Ammon's horn (tissue), 1 donor: ENCODE data around the gene DLL1.

Source experiments
- DNase-seq: peaks from one replicate; pipeline ENCODE4 v3.0.0-alpha.2; 2016; ENCODE audit warnings: low spot score

The DLL1 gene

GRCh38 chr6:170250455-170250854, 40.4 kb downstream of the DLL1 start:
- DNase-seq, result no peak

DNA sequence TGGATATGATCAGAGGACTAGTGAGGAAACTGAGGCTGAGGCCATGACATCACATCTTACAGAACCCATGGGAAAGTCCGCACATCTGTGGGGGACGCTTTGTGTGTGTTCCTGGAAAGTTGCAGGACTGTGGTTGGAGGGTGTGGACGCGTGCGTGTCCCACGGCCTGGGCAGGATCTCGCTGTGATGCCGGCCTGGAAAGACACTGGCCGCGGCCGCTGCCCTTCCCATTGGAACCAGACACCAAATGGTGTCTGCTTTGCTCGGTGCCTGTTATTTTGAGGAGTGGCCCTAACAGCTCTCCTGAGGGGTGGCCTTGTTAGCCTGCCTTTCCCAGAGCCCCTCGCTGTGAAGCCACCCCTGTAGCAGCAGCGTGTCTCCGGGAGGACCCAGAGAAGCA, 41.1 kb downstream of the DLL1 start:
- DNase-seq, result no peak

- no peak for DNase-seq
Measured at GRCh38 chr6:170248861-170249600, 41.8 kb downstream of the DLL1 start.

GRCh38 chr6:170248111-170248805, 42.6 kb downstream of the DLL1 start:
- DNase-seq, result no peak

DNA sequence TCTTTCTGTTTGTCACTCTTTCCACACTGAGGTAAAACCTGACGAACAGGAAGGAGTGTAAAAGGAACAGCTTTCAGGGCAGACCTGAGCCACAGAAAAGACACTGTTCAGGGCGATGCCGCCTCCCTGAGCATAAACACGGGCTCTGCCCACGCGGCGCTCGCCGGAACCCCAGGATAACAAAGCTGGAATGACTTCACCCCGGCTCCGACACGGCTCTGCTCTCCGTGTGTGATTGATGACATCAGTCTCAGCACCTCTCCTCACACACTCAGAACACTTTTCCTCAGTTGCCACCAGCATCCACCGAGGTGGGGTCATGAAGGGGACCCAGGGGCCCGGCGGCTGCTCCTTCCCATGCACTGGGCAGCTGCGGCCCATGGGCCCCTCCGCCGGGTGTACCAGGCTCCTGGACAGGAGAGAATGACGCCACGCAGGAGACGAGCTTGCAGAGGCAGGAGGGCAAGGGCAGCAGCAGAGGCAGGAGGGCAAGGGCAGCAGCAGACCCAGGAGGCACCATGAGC, 43.6 kb downstream of the DLL1 start:
- DNase-seq, result no peak

GRCh38 chr6:170245475-170245992, 45.3 kb downstream of the DLL1 start:
- no peak for DNase-seq

DNA sequence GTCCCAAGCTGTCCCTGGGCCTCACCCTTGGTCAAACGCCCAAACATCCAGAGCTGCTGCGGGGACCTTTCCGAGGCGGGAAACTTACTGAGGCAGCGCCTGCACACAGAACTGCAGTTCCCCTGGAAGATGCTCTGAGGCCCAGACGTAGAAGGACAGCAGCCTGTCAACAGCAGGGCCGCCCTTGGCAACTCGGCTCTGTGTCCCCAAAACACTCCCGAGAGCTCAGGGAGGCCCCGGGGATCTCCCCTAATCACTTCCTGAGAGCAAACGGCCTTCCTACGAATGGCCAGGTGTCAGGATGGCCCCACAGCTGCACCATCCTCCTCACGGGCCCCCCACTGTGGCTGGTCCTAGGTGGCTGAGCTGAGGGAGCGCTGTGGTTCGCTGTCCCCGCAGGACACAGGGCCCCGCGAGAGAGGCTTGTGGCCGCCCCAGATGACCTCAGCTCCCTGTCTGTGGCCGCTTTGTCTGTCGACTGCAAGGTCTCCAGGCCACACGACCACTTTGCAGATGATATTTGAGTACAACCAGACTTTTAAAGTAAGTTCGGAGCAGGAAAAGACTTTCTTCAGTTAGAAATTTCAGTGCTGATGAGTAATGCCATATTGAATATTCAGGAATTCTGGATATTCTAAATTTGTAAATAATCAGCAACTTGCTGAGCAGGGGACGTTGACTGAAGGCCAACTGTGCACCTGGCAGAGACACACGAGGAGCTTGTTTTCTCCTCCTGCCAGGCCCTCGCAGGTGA, 46.0 kb downstream of the DLL1 start:
- DNase-seq, result peak; percentile 54

DNA sequence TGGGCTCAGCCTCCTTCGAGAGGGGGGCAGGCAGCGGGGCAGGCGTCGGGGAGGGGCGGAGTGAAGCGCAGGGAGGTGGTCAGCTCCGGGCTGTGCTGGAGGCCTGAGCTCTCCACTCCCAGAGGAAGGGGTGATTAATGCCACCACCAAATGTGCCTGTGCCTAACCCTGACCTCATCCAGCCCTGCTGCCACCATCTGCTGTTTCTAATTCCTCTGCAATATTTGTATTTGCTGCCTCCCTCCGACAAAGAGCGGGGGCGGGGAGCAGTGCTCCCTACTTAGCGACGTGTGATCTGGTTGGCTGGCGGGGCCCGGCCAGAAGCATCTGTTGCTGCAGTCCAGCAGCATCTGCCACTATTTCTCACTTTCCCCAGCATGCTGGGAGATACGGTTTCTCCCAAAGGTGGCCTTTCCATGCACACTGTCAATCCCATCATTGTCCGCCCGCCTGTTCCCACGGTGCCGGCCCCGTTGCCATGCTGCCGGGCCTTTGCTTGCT, 47.0 kb downstream of the DLL1 start:
- DNase-seq, result peak; percentile 72

GRCh38 chr6:170243386-170243785, 47.5 kb downstream of the DLL1 start:
- DNase-seq, result no peak

GRCh38 chr6:170238741-170239565, 51.9 kb downstream of the DLL1 start:
- DNase-seq, result no peak

DNA sequence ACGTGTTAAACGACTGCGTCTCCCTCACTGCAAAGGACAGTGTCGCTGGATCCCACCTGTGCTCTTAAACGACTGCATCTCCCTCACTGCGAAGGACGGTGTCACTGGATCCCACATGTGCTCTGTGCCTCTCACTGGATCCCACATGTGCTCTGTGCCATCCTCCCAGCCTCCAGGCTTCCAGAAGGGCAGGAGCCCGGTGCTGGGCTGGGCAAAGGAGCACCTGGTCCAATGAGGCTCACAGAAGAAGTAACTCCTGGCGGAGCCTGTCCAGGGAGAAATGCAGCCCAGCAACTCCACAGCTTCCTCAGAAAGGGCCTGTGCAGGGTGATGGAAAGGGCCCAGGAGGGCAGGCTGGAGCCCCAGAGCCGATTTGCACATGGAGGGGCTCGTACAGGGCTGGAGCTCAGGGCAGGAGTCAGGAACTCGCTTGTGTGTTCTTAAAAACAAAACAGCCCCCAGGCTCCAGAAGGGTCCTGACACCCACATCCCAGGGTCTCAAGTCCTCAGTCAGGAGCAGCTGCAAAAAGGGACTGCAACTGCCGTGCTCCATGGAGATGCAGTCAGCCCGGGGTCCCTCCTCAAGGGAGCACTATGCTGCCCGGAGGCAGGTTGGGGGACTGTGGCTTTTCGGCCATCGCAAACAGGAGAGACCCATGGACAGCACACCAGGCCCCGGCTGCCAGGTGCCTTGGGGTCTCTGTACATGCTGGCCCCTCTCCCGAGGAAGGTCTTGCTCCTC, 52.7 kb downstream of the DLL1 start:
- no peak for DNase-seq

- DNase-seq, result no peak
Measured at GRCh38 chr6:170236131-170236836, 54.6 kb downstream of the DLL1 start.

GRCh38 chr6:170235391-170236125, 55.3 kb downstream of the DLL1 start:
- DNase-seq, result no peak

- peak; percentile 38 for DNase-seq
Measured at GRCh38 chr6:170234419-170234818, 56.5 kb downstream of the DLL1 start.

DNA sequence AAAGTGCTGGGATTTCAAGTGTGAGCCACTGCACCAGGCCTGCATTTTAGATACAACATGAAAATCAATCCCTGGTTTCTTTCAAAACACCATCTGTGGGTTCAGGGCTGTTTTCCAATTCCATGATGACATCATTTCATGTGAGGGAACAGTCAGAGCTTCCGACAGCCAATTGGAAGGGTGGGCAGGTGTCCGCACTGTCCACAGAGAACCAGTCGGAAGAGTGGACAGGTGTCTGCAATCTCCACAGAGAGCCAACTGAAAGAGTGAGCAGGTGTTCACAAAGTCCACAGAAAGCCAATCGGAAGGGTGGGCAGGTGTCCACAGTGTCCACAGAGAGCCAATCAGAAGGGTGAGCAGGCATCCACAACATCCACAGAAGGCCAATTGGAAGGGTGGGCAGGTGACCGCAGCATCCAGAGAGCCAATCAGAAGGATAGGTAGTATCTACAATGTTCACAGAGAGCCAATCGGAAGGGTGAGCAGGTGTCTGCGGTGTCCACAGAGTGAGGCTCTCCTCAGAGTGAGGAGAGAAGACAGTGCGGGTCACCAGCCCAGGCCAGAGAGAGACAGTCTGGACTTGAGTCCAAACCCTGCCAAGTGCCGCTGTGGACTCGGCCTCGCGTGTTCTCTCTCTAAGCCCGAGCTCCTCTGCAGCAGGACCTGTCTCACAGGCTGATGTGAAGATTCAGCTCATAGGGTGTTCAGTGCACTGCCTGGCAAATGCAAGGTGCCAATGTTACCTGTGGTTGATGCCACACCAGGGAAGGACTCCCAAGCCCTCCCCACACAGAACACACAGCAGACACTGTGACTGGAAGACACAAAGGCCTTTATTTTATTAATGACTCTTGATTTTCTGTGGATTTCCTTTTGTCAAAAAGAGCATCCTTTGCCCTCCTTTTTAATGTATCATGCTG, 57.3 kb downstream of the DLL1 start:
- peak; percentile 45 for DNase-seq
